ENCODE measurements around the gene COX4I1.

COX4I1 gene

GRCh38 chr16:85843471-85844168, 44.1 kb downstream of the COX4I1 start:
- Mint-ChIP-seq H3K4me3 (no peak overlapping the region), H3K36me3 (ENCODE audit: low read depth) (no peaks in the 10 kb centered on the region), H3K27me3 (ENCODE audit: low read depth) (peaks cover 13% of the 10 kb centered on the region), H3K9me3 (no peaks in the 10 kb centered on the region), H3K27ac (no peak overlapping the region), H3K4me1 (ENCODE audit: low read depth) (peaks cover 4% of the 10 kb centered on the region)

DNA sequence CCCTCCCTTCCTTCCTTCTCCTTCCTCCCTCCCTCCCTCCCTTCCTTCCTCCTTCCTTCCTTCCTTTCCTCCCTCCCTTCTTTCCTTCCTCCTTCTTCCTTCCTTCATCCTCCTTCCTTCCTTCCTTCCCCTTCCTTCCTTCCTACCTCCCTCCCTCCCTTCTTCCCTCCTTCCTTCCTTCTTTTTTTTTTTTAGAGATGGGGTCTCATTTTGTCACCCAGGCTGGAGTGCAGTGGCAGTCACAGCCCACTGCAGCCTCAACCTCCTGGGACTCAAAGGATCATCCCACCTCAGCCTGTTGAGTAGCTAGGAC, 44.6 kb downstream of the COX4I1 start:
- Mint-ChIP-seq H3K36me3 (ENCODE audit: low read depth) (no peaks in the 10 kb centered on the region), H3K9me3 (no peaks in the 10 kb centered on the region), H3K27ac (no peak overlapping the region), H3K4me1 (ENCODE audit: low read depth) (peaks cover 4% of the 10 kb centered on the region), H3K4me3 (no peak overlapping the region), H3K27me3 (ENCODE audit: low read depth) (peaks cover 13% of the 10 kb centered on the region)

GRCh38 chr16:85844786-85845185, 45.3 kb downstream of the COX4I1 start:
- H3K36me3 Mint-ChIP-seq (ENCODE audit: low read depth), result no peaks in the 10 kb centered on the region
- H3K4me1 Mint-ChIP-seq (ENCODE audit: low read depth), result peaks cover 4% of the 10 kb centered on the region
- no peak overlapping the region for H3K4me3 Mint-ChIP-seq
- H3K27ac Mint-ChIP-seq, result no peak overlapping the region
- H3K9me3 Mint-ChIP-seq, result no peaks in the 10 kb centered on the region
- H3K27me3 Mint-ChIP-seq (ENCODE audit: low read depth), result peaks cover 16% of the 10 kb centered on the region

DNA sequence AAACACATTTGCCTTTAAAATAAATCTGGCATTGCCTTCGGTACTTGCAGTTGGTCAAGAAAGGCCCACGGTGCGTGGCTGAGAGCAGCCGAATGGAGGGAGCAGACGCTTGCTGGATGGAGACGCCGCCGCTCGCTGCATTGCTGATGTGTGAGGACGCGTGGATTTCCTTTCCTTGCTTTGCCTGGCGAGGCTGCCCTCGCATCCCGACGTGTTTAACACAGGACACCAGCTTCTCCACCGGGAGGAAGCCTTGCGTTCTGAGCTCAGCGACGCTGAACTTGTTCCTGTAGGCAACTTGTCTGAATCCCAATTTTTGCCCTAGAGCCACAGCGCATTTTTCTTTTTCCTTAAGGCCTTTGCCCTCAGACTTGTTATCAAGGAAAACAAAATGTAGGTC, 45.8 kb downstream of the COX4I1 start:
- H3K9me3 Mint-ChIP-seq, result no peaks in the 10 kb centered on the region
- H3K4me3 Mint-ChIP-seq, result no peak overlapping the region
- H3K36me3 Mint-ChIP-seq (ENCODE audit: low read depth), result no peaks in the 10 kb centered on the region
- H3K27me3 Mint-ChIP-seq (ENCODE audit: low read depth), result peaks cover 21% of the 10 kb centered on the region
- H3K4me1 Mint-ChIP-seq (ENCODE audit: low read depth), result peaks cover 4% of the 10 kb centered on the region
- no peak overlapping the region for H3K27ac Mint-ChIP-seq

DNA sequence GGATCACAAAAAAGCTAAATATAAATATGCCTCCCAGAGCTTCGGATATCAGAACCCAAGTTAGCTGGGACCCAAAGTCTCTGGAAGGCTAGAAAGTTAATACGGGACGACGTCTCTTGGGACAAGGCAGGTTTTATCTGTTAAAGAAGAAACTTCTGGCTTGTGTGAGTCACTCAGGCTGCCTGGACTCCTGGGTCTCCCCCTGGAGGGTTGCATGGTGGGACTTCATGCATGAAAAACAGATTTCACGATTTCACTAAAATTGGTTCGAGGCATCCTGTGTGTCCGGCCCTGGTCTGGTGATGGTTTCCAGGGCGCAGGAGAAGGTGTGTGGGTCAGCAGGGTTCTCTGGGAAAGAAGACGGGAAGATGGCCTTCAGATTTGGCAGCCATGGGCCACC, 47.0 kb downstream of the COX4I1 start:
- H3K9me3 Mint-ChIP-seq, result no peaks in the 10 kb centered on the region
- H3K27me3 Mint-ChIP-seq (ENCODE audit: low read depth), result peaks cover 30% of the 10 kb centered on the region
- H3K27ac Mint-ChIP-seq, result no peak overlapping the region
- H3K36me3 Mint-ChIP-seq (ENCODE audit: low read depth), result no peaks in the 10 kb centered on the region
- peaks cover 4% of the 10 kb centered on the region for H3K4me1 Mint-ChIP-seq (ENCODE audit: low read depth)
- no peak overlapping the region for H3K4me3 Mint-ChIP-seq

DNA sequence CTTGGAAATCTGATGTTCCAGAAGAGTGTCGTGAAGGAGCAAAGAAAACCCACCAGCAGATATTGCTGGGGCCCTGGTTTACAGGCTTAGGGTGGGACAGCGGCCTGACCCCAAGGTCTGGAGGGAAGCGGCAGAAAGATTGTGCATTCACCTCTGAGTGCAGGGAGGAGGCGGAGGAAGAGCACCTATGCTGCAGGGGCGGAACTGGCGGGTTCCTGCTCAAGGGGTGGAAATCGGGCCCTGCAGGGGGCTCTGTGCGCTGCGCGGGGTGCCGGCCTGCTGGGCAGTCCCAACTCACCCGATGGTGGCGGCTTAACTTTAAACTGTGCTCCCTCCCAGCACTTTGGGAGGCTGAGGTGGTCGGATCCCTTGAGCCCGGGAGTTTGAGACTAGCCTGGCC, 47.5 kb downstream of the COX4I1 start:
- Mint-ChIP-seq H3K27ac (no peak overlapping the region), H3K27me3 (ENCODE audit: low read depth) (peaks cover 35% of the 10 kb centered on the region), H3K4me1 (ENCODE audit: low read depth) (peaks cover 4% of the 10 kb centered on the region), H3K36me3 (ENCODE audit: low read depth) (no peaks in the 10 kb centered on the region), H3K4me3 (no peak overlapping the region), H3K9me3 (no peaks in the 10 kb centered on the region)

GRCh38 chr16:85847681-85848601, 48.4 kb downstream of the COX4I1 start:
- Mint-ChIP-seq H3K4me1 (ENCODE audit: low read depth) (peaks cover 4% of the 10 kb centered on the region), H3K27ac (no peak overlapping the region), H3K4me3 (no peak overlapping the region), H3K36me3 (ENCODE audit: low read depth) (no peaks in the 10 kb centered on the region), H3K9me3 (no peaks in the 10 kb centered on the region), H3K27me3 (ENCODE audit: low read depth) (peaks cover 37% of the 10 kb centered on the region)

DNA sequence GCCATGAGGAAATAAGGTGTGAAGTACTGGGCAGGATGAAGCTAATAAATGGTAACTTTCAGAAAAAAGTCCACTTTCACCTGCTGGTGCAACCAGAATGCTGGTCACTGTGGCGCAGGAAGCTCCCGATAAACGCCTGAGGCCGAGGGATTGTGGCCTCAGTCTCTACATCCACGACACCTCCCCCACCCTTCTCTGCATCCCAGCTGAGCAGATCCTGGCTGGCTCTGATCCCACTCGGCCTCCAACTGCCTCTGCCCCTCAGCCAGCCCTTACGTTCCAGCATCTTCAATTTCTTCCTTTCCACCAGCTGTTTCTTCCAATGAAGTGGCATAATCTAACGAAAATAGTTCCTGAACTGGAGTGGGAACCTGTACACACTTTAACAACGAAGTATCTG, 49.5 kb downstream of the COX4I1 start:
- Mint-ChIP-seq H3K36me3 (ENCODE audit: low read depth) (no peaks in the 10 kb centered on the region), H3K4me1 (ENCODE audit: low read depth) (peaks cover 4% of the 10 kb centered on the region), H3K4me3 (no peak overlapping the region), H3K9me3 (no peaks in the 10 kb centered on the region), H3K27ac (no peak overlapping the region), H3K27me3 (ENCODE audit: low read depth) (peaks cover 42% of the 10 kb centered on the region)

DNA sequence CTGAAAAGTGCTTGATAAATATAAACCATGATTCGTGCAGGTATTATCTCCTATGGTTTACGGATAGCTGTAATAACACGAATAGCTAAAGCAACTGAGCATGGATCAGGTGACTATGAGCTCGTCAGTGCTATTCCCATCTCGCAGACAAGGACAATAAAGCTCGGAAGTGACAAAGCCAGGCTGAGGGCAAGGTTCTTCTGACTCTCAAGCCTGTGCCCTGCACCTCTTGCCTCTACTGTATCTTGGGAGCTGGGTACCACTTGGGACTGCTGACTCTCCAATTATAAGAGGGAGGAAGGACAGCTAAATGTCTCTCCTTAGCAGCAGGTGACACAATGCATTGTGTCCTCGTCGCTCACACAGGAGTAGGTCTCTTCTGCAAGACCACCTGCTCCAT, 49.9 kb downstream of the COX4I1 start:
- H3K27me3 Mint-ChIP-seq (ENCODE audit: low read depth), result peaks cover 40% of the 10 kb centered on the region
- no peak overlapping the region for H3K4me3 Mint-ChIP-seq
- no peaks in the 10 kb centered on the region for H3K36me3 Mint-ChIP-seq (ENCODE audit: low read depth)
- H3K4me1 Mint-ChIP-seq (ENCODE audit: low read depth), result peaks cover 4% of the 10 kb centered on the region
- H3K27ac Mint-ChIP-seq, result no peak overlapping the region
- no peaks in the 10 kb centered on the region for H3K9me3 Mint-ChIP-seq

- H3K4me3 Mint-ChIP-seq, result no peak overlapping the region
- no peaks in the 10 kb centered on the region for H3K36me3 Mint-ChIP-seq (ENCODE audit: low read depth)
- H3K27me3 Mint-ChIP-seq (ENCODE audit: low read depth), result peaks cover 33% of the 10 kb centered on the region
- H3K27ac Mint-ChIP-seq, result no peak overlapping the region
- H3K4me1 Mint-ChIP-seq (ENCODE audit: low read depth), result no peaks in the 10 kb centered on the region
- H3K9me3 Mint-ChIP-seq, result no peaks in the 10 kb centered on the region
Observed at GRCh38 chr16:85850344-85850880, 50.9 kb downstream of the COX4I1 start.

- no peaks in the 10 kb centered on the region for H3K36me3 Mint-ChIP-seq (ENCODE audit: low read depth)
- H3K27me3 Mint-ChIP-seq (ENCODE audit: low read depth), result peaks cover 37% of the 10 kb centered on the region
- no peaks in the 10 kb centered on the region for H3K4me1 Mint-ChIP-seq (ENCODE audit: low read depth)
- peaks cover 4% of the 10 kb centered on the region for H3K9me3 Mint-ChIP-seq
- no peak overlapping the region for H3K27ac Mint-ChIP-seq
- H3K4me3 Mint-ChIP-seq, result no peak overlapping the region
Observed at GRCh38 chr16:85851034-85851785, 51.7 kb downstream of the COX4I1 start.

- Mint-ChIP-seq H3K27me3 (ENCODE audit: low read depth) (peaks cover 37% of the 10 kb centered on the region), H3K4me1 (ENCODE audit: low read depth) (no peaks in the 10 kb centered on the region), H3K27ac (no peak overlapping the region), H3K4me3 (no peak overlapping the region), H3K36me3 (ENCODE audit: low read depth) (no peaks in the 10 kb centered on the region), H3K9me3 (peaks cover 4% of the 10 kb centered on the region)
Observed at GRCh38 chr16:85853547-85854545, 54.4 kb downstream of the COX4I1 start.

DNA sequence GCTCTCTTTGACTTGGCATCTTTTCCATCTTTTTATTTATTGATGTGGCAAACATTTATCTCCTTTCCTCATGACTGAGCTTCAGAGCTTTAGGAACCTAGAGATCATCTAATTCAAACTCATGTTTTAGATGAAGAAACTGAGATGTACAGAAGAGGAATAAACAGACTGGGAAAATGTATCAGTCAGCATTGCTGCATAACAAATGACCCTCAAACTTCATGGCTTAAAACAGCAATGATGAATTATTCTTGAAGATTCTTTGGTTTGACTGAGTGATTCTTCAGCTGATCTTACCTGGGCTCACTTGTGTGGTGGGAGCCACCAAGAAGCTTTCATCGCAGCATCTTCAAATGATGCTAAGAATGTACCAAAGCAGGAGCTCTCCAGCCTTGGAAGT, 55.4 kb downstream of the COX4I1 start:
- H3K36me3 Mint-ChIP-seq (ENCODE audit: low read depth), result no peaks in the 10 kb centered on the region
- no peak overlapping the region for H3K27ac Mint-ChIP-seq
- peaks cover 4% of the 10 kb centered on the region for H3K9me3 Mint-ChIP-seq
- peaks cover 36% of the 10 kb centered on the region for H3K27me3 Mint-ChIP-seq (ENCODE audit: low read depth)
- no peak overlapping the region for H3K4me3 Mint-ChIP-seq
- H3K4me1 Mint-ChIP-seq (ENCODE audit: low read depth), result no peaks in the 10 kb centered on the region
